ENCODE results near the gene PSAT1.

The PSAT1 gene

GRCh38 chr9:78286125-78286524 lies 10.8 kb upstream of the PSAT1 start:
- FAIRE-seq: no peak
- no peak for DNase-seq (ENCODE audit: insufficient read length, low spot score)
- TF ChIP-seq POLR2A (IDR thresholded peaks at IDR 0.05; ENCODE audit: low read depth, low read length): no peak

DNA sequence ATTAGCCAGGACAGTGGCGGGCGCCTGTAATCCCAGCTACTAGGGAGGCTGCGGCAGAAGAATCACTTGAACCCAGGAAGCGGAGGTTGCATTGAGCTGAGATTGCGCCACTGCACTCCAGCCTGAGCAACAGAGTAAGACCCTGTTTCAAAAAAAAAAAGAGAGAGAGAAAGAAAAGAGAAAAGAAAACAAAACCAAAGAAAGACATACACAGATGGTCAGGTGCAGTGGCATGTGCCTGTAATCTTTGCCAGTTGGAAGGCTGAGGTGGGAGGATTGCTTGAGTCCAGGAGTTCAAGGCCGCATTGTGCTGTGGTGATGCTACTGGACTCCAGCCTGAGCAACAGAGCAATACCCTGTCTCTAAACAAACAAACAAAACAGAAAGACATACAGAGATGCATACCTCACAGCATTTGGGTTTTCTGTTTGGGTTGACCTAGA lies 10.0 kb upstream of the PSAT1 start:
- DNase-seq (ENCODE audit: insufficient read length, low spot score) (no peak), FAIRE-seq (no peak)
- no peak for TF ChIP-seq POLR2A (IDR thresholded peaks at IDR 0.05; ENCODE audit: low read depth, low read length)

- DNase-seq (ENCODE audit: insufficient read length, low spot score) (no peak), FAIRE-seq (no peak)
Observed at GRCh38 chr9:78288214-78288892, 8.6 kb upstream of the PSAT1 start.

GRCh38 chr9:78289474-78289873 lies 7.5 kb upstream of the PSAT1 start:
- no peak for TF ChIP-seq POLR2A (IDR thresholded peaks at IDR 0.05; ENCODE audit: low read depth, low read length)

More at GRCh38 chr9:78288214-78288892, 8.6 kb upstream of the PSAT1 start:
- no peak for TF ChIP-seq POLR2A (IDR thresholded peaks at IDR 0.05; ENCODE audit: low read depth, low read length)

DNA sequence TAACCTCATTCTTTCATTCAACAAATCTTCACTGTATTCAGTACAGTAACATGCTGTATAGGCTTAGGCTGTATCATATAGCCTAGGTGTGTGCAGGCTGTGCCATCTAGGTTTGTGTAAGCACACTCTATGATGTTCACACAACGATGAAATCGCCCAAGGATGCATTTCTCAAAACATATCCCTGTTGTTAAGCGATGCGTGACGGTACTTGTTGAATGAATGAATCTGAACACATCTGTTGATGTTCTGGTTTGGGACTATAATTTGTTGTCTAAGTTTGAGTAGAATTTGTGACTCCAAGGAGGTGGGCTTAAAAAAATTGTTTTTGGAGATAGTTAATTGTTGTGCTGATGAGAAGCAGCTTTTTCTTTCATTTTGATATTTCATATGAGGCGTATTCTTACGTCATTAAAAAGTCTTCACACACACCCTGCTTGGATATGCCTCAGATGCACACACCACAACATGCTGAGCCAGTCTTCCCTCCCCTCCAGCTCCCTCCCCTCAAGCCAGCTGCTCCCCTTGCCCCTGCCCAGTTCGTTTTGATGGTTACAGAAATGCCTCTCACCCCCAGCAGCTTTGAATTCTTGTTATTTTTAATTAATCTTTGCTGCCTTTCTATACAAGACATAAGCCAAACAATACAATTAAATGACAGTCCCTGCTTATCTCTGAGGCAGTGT lies 5.5 kb upstream of the PSAT1 start:
- no peak for TF ChIP-seq POLR2A (IDR thresholded peaks at IDR 0.05; ENCODE audit: low read depth, low read length)
- FAIRE-seq (no peak), DNase-seq (ENCODE audit: insufficient read length, low spot score) (no peak)

More at GRCh38 chr9:78289474-78289873, 7.5 kb upstream of the PSAT1 start:
- FAIRE-seq (no peak), DNase-seq (ENCODE audit: insufficient read length, low spot score) (no peak)

GRCh38 chr9:78292026-78292425 lies 4.9 kb upstream of the PSAT1 start:
- no peak for DNase-seq (ENCODE audit: insufficient read length, low spot score)
- no peak for FAIRE-seq
- TF ChIP-seq POLR2A (IDR thresholded peaks at IDR 0.05; ENCODE audit: low read depth, low read length): no peak

DNA sequence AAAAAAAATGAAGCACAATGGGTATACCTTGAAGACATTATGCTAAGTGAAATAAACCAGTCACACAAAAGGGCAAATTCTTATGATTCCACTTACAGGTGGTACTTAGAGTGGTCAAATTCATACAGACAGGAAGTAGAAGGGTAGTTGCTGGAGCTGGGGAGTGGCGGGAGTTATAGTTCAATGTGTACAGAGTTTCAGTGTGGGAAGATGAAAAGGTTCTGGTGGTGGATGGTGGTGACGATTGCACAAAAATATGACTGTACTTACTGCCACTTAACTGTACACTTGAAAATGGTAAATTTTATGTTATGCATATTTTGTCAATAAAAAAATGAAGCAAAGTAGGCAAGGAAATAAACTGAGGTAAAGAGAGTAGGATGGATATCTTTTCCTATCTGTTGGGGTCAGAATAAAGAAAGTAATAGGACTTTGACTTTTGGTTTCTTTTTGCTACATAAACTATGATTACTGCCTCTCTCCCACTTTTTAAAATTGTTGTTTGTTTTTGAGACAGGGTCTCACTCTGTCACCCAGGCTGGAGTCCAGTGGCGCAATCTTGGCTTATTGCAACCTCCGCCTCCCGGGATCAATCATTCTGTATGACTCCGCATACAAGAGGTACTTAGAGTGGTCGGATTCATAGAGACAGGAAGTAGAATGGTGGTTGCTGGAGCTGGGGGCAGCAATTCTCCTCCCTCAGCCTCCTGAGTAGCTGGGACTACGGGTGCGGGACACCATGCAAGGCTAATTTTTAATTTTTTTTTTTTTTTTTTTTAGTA lies 4.0 kb upstream of the PSAT1 start:
- DNase-seq (ENCODE audit: insufficient read length, low spot score) (no peak), FAIRE-seq (no peak)
- no peak for TF ChIP-seq POLR2A (IDR thresholded peaks at IDR 0.05; ENCODE audit: low read depth, low read length)

DNA sequence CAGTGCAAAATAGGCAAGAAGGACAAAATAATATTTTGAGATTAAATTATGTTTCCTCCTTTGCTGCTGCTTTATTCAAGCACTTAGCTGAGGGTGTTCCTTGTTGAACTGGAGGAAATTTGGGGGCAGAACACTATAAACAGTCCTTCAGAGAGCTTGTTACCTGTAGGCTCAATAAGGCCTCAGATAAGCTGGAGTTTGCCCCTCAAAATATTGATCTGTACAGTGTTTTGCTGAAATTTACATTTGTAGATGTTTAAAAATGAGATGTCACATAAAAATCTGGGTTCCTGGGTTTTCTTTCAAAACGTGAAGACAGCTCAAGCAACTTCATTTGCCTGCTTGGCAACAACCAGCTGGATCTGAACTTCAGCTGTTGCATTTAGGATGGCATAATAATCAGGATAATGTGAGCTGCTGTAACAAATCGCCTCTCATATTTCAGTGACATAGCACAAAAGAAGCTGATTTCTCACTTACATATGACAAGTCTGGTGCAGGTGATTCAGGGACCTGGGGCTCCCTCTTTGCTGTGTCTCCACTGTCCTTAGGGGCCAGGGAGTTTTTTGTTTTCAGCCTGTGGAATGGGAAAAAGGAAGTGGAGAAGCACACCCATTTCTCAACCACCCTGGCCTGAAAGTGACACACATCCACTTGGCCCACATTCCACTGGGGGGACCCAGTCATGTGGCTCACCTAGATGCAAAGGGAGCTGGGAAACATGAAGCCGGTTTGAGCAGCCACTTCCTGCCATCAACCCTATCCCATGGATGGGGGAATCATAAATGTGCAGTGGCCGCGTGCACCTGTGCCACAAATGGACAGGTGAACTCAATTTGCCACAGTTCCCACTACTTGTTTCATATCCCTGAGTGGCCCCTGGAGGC lies 2.4 kb upstream of the PSAT1 start:
- DNase-seq (ENCODE audit: insufficient read length, low spot score): no peak
- no peak for FAIRE-seq
- no peak for TF ChIP-seq POLR2A (IDR thresholded peaks at IDR 0.05; ENCODE audit: low read depth, low read length)

DNA sequence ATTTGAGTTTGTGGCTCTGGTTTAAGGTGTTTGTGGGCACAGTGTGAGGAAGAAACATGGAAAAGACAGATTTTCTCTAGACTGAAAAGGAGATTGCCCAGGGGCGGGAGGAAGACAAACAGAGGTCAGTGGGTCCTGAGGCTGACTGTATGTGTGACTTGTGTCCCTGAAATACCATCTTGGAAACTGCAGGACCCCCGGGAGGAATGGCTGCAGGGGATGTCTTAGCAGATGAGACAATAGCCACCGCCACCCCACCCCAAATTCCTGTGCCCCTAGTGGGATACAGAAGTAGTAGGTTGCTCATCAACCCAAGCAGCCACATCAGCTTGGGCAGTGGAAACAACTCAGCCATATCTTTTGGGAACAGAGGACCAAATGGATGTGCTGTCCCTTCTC lies 1.7 kb upstream of the PSAT1 start:
- TF ChIP-seq POLR2A (IDR thresholded peaks at IDR 0.05; ENCODE audit: low read depth, low read length): no peak
- no peak for FAIRE-seq

GRCh38 chr9:78295731-78296130 lies 1.2 kb upstream of the PSAT1 start:
- FAIRE-seq: no peak
- TF ChIP-seq POLR2A (IDR thresholded peaks at IDR 0.05; ENCODE audit: low read depth, low read length): no peak
- no peak for DNase-seq (ENCODE audit: insufficient read length, low spot score)

More for the DNA sequence above, 1.7 kb upstream of the PSAT1 start:
- no peak for DNase-seq (ENCODE audit: insufficient read length, low spot score)

GRCh38 chr9:78296201-78296892 lies 578 bp upstream of the PSAT1 start:
- TF ChIP-seq POLR2A (IDR thresholded peaks at IDR 0.05; ENCODE audit: low read depth, low read length): peak; percentile 36
- peak; percentile 83 for DNase-seq (ENCODE audit: insufficient read length, low spot score)

DNA sequence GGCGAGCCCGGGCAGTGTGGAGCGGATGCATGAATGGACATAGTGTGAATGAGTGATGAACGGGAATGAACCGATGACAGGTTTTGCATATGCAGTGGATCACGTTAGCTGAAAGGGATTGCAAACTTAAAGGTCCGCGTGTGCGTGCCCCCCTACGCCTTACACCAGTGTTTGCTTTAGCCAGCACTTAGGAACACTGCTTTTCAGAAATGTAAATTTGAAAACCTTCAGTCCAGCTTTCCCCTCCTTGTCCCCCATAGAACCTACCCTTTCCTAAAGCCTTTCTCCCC lies 692 bp downstream of the PSAT1 start:
- FAIRE-seq (peak; percentile 67), DNase-seq (ENCODE audit: insufficient read length, low spot score) (no peak)
- no peak for TF ChIP-seq POLR2A (IDR thresholded peaks at IDR 0.05; ENCODE audit: low read depth, low read length)

More at GRCh38 chr9:78296201-78296892, 578 bp upstream of the PSAT1 start:
- FAIRE-seq: peak; percentile 58

Measured in H54 (cell line).